Left lobe of liver (tissue), 2 donors: ENCODE data around the gene PPIL4. TPM values are rescaled to one million over a fixed set of nuclear protein-coding genes. Genes with fewer than 3 reads are reported as not detected.
A peak's percentile ranks its signal among the peaks of the same experiment; 100 is the strongest.
"Not testable (repeated sequence)": the region's sequence is repeated elsewhere in the genome, so short reads cannot be mapped to it uniquely, and the experiment has no call there.

Source experiments
- ATAC-seq: fragments of 200-7000 bp; cut with Tn5 transposase; one replicate; pipeline ENCODE4 v1.9.1; 2020; ENCODE audit warnings: mild to moderate bottlenecking, moderate library complexity
- DNase-seq: peaks from one replicate; pipeline ENCODE4 v3.0.0-alpha.2; 2020; ENCODE audit warnings: low spot score
- total RNA-seq: library from RNA; stranded (reverse); gene quantifications from one replicate; pipeline ENCODE4 v1.2.1, GENCODE V29; 2021
- donor health status: DM: no; HTN: no; CAD: no; lungs with moderate emphysema.
- donor health status: DM: no; HTN: yes; CAD: no.

PPIL4 gene
- total RNA-seq, 1 donor from 2014 or later = 7.0 TPM

DNA sequence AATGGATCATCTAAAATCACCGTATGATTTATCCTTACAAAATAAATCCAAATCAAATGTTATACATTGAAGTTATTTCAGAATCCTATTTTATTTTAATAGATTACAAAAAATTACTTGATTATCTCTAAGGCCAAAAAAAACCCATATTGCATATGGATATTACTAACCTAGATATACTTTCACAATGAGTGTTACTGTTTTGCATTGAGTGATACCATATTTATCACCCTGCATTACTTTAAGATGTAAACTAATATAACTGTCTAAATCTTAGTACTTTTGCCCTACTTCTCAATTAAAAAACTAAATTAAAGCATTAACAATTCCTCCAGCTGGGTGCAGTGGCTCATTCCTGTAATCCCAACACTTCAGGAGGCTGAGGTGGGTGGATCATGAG lies 11.1 kb downstream of the PPIL4 start:
- no peak for ATAC-seq
- no peak for DNase-seq

DNA sequence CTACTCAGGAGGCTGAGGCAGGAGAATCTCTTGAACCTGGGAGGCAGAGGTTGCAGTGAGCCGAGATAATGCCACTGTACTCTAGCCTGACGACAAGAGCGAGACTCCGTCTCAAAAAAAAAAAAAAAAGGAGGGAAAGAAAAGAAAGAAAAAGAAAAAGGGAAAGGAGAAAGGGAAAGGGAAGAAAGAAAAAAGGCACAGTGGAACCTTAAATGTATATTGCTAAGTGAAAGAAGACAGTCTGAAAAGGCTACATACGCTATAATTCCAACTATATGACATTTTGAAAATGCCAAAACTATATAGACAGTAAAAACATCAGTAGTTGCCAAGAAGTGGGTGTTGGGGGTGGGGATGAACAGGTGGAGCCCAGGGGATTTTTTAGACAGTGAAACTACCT lies 16.2 kb downstream of the PPIL4 start:
- DNase-seq = no peak

DNA sequence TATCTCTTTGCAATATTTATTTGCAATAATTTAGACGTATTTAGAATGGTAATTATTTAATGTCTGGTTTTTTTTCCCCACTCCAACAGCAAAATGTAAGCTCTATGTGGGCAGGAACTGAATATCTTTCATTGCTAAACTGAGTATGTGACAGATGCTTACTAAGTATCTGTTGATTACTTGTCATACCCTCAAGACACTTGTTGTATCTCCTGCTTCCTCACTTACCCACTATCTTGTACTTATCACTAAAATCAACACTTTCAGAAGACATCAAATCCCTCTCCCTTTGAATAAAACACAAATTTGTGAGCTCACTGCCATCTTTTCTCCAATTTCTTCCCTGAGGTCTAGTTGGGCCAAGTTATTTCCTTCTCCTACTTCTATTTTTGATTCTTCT lies 30.3 kb downstream of the PPIL4 start:
- ATAC-seq = no peak

More for the DNA sequence above, 16.2 kb downstream of the PPIL4 start:
- no peak for ATAC-seq

DNA sequence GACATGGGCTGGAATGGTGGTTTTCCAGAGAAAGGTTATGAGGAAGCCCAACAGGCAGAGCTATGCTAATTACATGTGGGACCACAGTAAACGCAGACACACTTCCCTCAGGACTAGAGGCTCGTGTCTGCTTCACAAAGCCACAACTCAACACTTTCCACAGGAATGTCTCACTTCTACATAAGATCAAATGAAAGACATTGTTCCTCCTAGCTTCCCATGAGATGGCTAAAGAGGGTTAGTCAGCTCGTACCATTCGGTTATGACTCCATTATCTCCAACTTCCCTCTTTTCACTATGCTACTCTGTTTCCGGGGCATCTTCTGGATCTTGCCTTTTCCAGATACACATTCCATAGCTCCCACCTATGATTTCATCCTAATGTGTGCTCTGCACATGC lies 31.9 kb downstream of the PPIL4 start:
- ATAC-seq (no peak), DNase-seq (no peak)

More for the DNA sequence above, 30.3 kb downstream of the PPIL4 start:
- DNase-seq = no peak

DNA sequence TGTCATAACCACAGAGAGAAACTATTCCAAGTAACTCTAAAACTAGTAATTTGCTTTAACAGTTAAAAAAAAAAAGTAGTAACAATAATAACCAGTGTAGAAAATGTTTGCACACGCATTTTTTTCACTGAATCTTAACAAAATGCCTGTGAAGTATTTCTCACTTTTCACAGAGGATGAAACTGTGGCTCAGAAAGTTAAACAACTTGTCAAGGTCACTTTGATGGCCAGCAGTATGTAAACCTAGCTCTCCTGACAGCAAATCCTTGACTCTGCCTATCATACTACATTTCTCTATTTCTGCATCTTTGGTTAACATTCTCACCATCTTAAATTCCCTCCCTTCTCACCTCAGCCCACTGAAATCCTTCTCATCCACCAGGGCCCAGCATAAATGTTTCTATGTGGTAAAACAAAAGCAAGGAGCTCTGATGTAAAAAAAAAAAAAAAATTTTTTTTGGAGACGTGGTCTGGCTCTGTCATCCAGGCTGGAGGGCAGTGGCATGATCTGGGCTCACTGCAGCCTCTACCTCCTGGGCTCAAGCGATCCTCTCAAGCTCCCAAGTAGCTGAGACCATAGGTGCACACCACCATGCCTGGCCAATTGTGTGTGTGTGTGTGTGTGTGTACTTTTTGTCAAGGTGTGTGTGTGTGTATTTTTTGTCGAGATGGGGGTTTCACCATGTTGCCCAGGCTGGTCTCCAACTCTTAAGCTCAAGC lies 34.9 kb downstream of the PPIL4 start:
- no peak for DNase-seq
- no peak for ATAC-seq

DNA sequence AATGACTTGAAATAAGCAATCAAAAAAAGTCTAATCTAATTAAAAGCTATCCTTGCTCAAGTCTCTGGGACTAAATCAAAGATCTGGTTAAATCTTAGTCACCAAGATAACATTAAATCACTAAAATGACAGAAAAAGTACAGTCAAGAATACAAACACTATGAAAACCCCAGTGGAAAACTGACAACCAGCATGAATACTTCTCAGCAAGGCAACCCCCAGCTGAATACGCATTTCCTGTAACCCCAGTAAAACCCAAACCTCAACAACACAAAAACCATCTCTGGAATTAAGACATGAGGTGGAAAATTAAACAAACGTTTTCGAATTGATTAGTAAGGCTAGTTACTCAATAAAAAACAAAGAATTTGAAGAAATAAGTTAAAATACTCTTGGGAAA lies 37.4 kb downstream of the PPIL4 start:
- ATAC-seq (no peak), DNase-seq (no peak)

DNA sequence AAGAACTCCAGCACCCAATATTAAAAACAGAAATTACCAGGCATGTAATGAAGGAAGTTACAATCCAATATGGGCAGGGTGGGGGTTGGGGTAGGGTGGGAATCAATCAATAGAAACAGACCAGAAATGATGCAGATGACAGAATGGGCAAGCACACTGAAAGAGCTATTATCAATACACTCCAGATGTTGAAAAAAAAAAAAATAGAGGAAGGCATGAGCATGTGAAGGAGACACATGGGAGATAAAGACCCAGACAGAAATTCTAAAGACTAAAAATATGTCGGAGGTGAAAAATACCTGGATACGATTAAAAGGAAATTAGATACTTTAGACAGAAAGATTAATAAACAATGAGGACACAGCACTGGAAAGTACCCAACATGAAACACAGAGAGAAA lies 42.0 kb downstream of the PPIL4 start:
- ATAC-seq (no peak), DNase-seq (no peak)

DNA sequence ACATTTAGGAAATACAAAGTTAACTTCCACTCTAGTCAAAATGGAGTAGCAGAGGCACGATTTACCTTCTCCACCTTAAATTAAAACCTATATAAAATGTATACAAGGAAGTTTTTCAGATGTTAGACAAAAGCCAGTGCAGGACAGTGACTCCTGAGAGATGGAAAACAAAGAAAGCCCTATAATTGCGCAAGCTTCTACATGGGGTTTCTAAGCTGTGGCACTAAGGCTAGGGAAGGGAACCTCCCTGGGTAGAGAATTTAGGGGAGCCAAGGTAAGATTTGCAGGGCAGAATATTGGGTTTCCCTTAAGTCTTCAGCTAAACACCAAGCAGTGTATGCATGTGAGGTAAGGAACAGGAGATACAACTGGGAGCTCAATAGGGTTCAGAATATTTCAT lies 42.6 kb downstream of the PPIL4 start:
- no peak for DNase-seq
- no peak for ATAC-seq

DNA sequence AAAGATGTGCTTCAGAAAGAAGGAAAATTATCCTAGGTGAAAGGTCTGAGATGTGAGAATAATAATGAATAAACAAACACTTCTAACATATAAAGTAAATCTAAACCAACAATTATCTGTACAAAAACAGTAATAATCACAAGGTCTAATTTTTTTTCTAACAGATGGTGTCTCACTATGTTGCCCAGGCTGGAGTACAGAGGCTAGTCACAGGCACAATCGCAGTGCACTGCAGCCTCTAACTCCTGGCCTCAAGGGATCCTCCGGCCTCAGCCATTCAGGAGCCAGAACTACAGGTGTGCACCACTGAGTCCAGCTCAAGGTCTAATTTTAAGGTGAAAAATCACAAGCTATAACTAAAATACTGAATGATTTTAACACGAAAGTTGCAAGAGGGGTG lies 44.1 kb downstream of the PPIL4 start:
- ATAC-seq = no peak
- DNase-seq = no peak

DNA sequence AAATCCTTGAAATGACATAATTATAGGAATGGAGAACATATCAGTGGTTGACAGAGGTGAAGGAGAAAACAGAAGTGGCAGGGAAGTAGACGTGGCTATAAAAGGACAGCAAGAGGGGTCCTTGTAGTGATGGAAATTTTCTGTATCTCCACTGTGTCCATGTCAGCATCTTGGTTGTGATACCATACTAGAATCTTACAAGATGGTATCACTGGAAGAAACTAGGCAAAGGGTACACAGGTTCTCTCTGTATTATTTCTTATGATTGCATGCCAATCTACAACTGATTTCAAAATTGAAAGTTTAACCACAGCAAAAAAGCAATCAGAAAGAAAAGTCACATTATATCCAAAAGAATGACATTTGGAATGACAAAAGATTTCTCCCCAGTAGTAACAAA lies 44.6 kb downstream of the PPIL4 start:
- ATAC-seq = no peak
- DNase-seq = no peak

DNA sequence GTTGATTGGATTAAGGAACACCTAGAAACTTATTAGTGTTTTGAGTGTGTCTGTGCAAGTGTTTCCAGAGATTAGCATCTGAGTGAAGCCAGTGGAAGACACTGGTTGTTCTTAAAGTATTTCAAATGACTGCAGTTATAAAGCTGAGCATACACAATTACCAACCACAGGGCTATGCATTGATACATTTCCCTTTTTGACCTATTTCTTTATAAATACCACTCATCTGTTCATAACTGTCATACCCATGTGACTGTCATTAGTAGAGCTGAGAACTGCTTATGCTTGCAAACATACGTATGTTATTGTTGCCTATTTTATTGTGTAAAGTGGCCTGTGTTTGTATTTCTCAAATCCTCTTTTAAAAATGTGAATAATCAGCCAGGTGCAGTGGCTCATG lies 45.7 kb downstream of the PPIL4 start:
- no peak for ATAC-seq
- DNase-seq = no peak

DNA sequence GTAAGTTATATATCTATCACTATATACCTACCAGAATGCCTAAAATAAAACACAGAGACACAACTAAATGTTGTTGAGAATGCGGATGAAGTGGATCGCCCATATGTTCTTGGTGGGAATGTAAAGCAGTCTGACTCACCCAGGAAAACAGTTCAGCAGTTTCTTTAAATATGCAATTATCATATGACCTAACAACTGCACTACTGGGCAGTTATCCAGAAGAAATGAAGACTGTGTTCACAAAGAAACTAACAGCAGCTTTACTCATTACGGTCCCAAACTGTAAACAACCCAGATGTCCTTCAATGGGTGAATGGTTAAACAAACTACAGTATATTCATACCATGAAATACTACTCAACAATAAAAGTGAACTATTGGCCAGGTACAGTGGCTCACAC lies 46.8 kb downstream of the PPIL4 start:
- DNase-seq = no peak

DNA sequence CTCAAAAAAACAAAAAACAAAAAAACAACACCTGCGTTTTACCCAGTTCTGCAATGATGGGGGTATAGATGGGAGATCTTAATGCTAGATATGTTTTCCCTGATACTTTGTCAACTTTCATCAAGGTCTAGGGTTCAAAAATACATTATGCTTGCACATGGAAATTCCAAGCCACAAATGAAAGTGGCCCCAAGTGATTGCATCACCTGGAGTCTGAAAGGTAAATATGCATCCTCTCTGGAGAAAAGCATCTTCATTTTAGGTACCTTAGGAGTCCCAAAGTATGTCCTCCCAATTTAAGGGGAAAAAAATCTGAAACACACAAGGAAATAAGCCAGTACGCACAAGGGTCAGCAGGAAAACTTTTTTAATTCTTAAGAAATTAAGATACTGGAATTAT lies 48.5 kb downstream of the PPIL4 start:
- ATAC-seq (no peak), DNase-seq (no peak)

More for the DNA sequence above, 46.8 kb downstream of the PPIL4 start:
- ATAC-seq = no peak

DNA sequence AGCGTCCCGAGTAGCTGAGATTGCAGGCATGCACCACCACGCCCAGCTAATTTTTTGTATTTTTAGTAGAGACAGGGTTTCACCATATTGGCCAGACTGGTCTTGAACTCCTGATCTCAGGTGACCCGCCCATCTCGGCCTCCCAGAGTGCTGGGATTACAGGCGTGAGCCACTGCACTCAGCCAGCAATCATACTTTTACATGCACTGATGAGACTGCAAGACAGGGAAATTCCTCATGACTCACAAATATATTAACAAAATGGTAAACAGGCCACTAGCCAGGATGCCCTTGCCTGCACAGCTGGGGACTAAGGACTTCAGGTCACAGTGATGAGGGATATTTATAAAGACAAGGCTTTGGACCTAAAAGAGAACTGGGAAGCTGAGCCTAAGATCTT lies 49.2 kb downstream of the PPIL4 start:
- DNase-seq, ATAC-seq: not testable (repeated sequence)

DNA sequence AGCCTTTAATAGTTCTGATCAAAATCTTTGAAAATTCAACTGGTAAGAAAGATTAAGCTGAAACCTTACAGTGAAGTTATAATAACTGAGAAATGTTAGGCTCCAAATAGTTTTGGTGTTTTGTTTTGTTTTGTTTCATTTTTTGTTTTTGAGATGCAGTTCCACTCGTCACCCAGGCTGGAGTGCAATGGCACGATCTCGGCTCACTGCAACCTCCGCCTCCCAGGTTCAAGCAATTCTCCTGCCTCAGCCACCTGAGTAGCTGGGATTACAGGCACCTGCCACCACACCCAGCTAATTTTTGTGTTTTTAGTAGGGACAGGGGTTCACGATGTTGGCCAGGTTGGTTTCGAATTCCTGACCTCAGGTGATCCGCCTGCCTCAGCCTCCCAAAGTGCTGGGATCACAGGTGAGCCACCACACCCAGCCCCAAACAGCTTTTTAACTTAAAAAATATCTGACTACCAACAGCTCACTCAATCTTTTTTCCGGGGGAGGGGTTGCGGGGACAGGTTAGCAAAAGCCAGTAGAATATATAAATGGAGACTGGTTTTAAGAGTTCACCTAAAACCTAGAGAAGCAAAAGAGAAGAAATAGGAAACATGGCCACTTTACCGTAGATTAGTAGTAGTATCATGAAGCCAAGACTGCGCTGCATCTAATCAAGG lies 50.4 kb downstream of the PPIL4 start:
- ATAC-seq, DNase-seq: not testable (repeated sequence)

DNA sequence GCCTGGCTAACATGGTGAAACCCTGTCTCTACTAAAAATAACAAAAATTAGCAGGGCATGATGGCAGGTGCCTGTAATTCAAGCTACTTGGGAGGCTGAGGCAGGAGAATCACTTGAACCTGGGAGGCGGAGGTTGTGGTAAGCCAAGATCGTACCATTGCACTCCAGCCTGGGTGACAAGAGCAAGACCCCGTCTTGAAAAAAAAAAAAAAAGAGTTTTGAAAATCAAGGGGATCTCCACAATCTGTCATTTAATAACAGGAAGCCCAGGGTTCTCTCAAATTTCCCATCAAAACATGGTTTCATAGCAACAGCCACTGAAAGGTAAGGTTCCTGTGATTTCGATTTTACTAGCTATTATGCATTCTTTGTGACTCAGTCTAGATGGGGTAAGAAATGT lies 51.0 kb downstream of the PPIL4 start:
- DNase-seq, ATAC-seq: not testable (repeated sequence)

DNA sequence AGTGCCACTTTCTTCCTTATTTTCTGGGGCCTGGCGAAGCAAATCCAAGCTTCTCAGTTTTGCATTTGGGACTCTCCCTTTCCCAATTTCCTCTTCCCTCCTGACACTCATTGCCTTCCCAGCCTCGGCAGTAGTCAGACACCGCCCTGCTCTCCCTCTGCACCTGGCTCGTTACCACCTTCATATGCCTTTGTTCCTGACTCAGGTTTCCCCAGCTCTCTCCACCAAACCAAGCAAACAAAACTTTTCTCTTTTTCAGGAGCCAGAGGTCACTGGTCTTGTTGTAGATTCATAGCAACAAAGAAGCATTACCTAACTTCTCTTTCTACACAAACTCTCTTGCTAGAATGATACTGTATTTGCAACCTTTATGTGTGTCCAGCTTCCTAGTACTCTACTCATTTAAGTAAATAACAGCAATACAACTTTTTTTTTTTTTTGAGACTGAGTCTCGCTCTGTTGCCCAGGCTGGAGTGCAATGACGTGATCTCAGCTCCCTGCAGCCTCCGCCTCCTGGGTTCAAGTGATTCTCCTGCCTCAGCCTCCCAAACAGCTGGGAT lies 52.0 kb downstream of the PPIL4 start:
- ATAC-seq (no peak), DNase-seq (no peak)

DNA sequence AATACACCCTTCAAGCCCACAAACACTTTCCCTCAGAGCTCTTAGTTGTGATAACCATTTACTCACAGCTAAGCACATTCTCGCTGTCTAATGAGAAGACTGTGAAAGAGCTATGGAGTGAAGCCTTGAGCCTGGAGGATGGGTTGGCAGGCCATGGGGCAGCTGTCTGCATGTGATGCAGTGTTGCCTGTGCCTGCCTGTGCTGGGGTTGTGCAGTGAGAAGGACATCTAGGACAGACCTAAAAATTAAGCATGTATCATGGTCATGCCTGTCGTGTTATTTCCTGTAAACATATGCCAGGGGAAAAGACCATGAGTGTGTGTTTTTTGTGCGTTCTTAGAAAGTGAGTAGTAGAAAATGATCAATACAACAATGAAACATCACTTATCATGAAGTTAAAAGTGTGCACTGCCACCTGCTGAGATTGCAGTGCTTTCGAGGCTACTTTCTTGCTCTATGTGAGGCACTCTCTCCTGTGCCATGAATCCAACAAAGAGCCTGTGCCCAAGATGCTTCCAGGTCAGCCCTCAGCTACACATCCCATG lies 53.0 kb downstream of the PPIL4 start:
- ATAC-seq (no peak), DNase-seq (no peak)

DNA sequence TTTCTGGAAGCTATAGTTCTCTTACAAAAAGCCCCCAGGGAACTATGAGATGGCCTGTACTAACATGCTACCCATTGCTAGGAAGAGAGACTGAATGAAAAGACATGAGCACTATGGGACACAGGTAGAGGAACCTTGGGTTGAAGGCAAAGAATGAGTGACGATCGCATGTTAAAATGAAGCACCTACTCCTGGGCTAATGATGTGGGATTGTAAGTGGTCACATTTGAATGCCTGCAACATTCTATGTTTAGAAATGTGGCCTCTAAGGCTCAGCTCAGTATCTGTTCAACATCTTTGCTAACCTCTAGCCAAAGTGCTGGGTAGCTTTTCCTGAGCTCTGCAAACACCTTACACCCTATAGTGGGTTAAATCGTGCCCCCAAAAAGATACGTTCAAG lies 55.9 kb downstream of the PPIL4 start:
- DNase-seq = peak; percentile 7
- no peak for ATAC-seq

DNA sequence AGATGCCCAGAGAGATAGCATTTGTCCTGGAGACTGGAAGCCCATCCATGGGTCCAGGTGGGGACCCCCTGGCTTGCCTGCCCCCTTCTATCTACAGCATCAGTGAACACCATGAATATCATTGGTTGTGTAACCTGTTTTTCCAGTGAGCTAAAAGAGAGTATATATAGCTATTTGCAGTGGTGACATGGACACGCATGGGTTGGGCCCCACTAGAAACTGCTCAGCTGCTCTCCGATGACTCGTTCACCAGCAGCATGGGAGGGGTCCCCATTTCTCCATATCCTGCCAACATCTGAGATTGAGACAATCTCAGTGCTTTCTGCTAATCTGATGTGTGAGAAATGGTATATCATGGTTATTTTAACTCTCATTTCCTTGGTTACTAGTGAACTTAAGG lies 57.0 kb downstream of the PPIL4 start:
- DNase-seq = peak; percentile 14

DNA sequence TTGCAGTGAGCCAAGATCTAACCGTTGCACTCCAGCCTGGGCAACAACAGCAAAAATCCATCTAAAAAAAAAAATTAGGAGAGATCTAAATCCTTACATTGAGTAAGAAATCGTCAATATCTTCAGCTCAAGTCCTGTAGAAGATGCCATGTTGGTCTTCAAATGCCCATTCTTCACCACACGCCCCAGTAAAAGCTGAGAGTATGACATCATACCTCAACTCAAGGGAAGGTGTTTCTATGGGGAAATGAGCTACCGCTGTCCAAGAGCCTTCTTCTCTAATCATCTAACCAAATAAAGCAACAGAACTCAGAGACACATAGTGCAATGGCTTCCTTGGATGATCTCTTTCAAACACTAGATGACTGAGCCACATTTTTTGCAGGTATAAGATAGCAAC lies 58.5 kb downstream of the PPIL4 start:
- DNase-seq (no peak), ATAC-seq (no peak)

More for the DNA sequence above, 57.0 kb downstream of the PPIL4 start:
- no peak for ATAC-seq
